Measurements from ENCODE around the gene CACNB4.
A peak's percentile ranks its signal among the peaks of the same experiment; 100 is the strongest.

GRCh38 chr2:151808258-151809072 is 290.4 kb downstream of the CACNB4 start:
- TF ChIP-seq ZNF274 (IDR thresholded peaks at IDR 0.05; ENCODE audit: low read depth, low read length) (no peak), EZH2phosphoT487 (IDR thresholded peaks at IDR 0.05; ENCODE audit: borderline replicate concordance) (no peak), SP1 (IDR thresholded peaks at IDR 0.05; ENCODE audit: low read depth) (no peak), CTCF (IDR thresholded peaks at IDR 0.05 in 2 of 3, conservative IDR thresholded peaks at IDR 0.05 in 1 of 3; ENCODE audit: borderline replicate concordance in 1 of 3, insufficient read depth in 1 of 3, low read depth in 2 of 3, low read length in 2 of 3) (peak; percentile 29 to 61 (median 32); a peak in 4 of 6 replicates), POLR2A (IDR thresholded peaks at IDR 0.05; ENCODE audit: borderline replicate concordance, extremely low read depth, insufficient read depth, insufficient read length) (no peak), EZH2 (IDR thresholded peaks at IDR 0.05) (no peak), POLR2AphosphoS5 (IDR thresholded peaks at IDR 0.05; ENCODE audit: low read depth, low read length) (no peak), EGR1 (IDR thresholded peaks at IDR 0.05; ENCODE audit: low read depth) (no peak), YY1 (IDR thresholded peaks at IDR 0.05; ENCODE audit: extremely low read depth, insufficient replicate concordance, low read depth, low read length) (no peak), TCF7L2 (IDR thresholded peaks at IDR 0.05; ENCODE audit: borderline replicate concordance, extremely low read depth, insufficient read depth, insufficient read length) (no peak), CBX3 (IDR thresholded peaks at IDR 0.05; ENCODE audit: low read depth) (no peak)
- TF ChIP-seq, protein P1, sequence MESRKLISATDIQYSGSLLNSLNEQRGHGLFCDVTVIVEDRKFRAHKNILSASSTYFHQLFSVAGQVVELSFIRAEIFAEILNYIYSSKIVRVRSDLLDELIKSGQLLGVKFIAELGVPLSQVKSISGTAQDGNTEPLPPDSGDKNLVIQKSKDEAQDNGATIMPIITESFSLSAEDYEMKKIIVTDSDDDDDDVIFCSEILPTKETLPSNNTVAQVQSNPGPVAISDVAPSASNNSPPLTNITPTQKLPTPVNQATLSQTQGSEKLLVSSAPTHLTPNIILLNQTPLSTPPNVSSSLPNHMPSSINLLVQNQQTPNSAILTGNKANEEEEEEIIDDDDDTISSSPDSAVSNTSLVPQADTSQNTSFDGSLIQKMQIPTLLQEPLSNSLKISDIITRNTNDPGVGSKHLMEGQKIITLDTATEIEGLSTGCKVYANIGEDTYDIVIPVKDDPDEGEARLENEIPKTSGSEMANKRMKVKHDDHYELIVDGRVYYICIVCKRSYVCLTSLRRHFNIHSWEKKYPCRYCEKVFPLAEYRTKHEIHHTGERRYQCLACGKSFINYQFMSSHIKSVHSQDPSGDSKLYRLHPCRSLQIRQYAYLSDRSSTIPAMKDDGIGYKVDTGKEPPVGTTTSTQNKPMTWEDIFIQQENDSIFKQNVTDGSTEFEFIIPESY (IDR thresholded peaks at IDR 0.05; ENCODE audit: extremely low read depth, insufficient replicate concordance, low read length): no peak

All from HCT116 (cell line).